ENCODE results near the gene IGF2BP2.
A peak's percentile ranks its signal among the peaks of the same experiment; 100 is the strongest.
"Not testable (repeated sequence)": the region's sequence is repeated elsewhere in the genome, so short reads cannot be mapped to it uniquely, and the experiment has no call there.

The IGF2BP2 gene

GRCh38 chr3:185846037-185846436 is 21.2 kb upstream of the IGF2BP2 start:
- H2BK120ac ChIP-seq (ENCODE audit: low read depth, low read length), result no peak overlapping the region
- no peak overlapping the region for H3K9ac ChIP-seq (ENCODE audit: low read length)
- no CpG with 5 or more reads among the region's 6 CpGs for WGBS (ENCODE audit: extremely low coverage, insufficient coverage, low lambda C conversion rate)

GRCh38 chr3:185844051-185844450 is 19.2 kb upstream of the IGF2BP2 start:
- no peaks in the 10 kb centered on the region for H3K36me3 ChIP-seq (ENCODE audit: control insufficient read depth, insufficient read depth, low read length)
- H3K27me3 ChIP-seq (ENCODE audit: insufficient read depth, low read length, poor library complexity), result no peaks in the 10 kb centered on the region
- H2BK120ac ChIP-seq (ENCODE audit: low read depth, low read length), result no peak overlapping the region
- no peaks in the 10 kb centered on the region for H3K79me2 ChIP-seq (ENCODE audit: control insufficient read depth, insufficient read depth, low read length)
- H3K4me3 ChIP-seq (ENCODE audit: low read length), result no peak overlapping the region
- H3K79me1 ChIP-seq (ENCODE audit: low read length), result no peaks in the 10 kb centered on the region
- no peak overlapping the region for H2BK15ac ChIP-seq (replicated peaks; ENCODE audit: low read depth)
- no peak overlapping the region for H3K18ac ChIP-seq (ENCODE audit: low read length)
- no peak overlapping the region for H2BK5ac ChIP-seq (ENCODE audit: low read length)
- WGBS (ENCODE audit: extremely low coverage, insufficient coverage, low lambda C conversion rate), result no CpG with 5 or more reads among the region's 3 CpGs
- no peak overlapping the region for H4K5ac ChIP-seq (ENCODE audit: low read length)
- no peaks in the 10 kb centered on the region for H3K4me1 ChIP-seq (ENCODE audit: control insufficient read depth, low read depth, low read length)
- H3K4ac ChIP-seq (ENCODE audit: low read depth, low read length), result no peak overlapping the region
- no peak for DNase-seq
- no peak overlapping the region for H3K56ac ChIP-seq (ENCODE audit: low read length)
- no peak overlapping the region for H2AK5ac ChIP-seq (ENCODE audit: low read length)
- no peak overlapping the region for H3K27ac ChIP-seq (ENCODE audit: low read depth, low read length)
- H3K4me2 ChIP-seq (ENCODE audit: low read length), result no peak overlapping the region
- H3K9ac ChIP-seq (ENCODE audit: low read length), result no peak overlapping the region
- H3K23ac ChIP-seq (ENCODE audit: low read length), result no peak overlapping the region
- H4K8ac ChIP-seq (ENCODE audit: low read depth, low read length), result no peak overlapping the region

More at GRCh38 chr3:185846037-185846436, 21.2 kb upstream of the IGF2BP2 start:
- H3K4me2 ChIP-seq (ENCODE audit: low read length), result no peak overlapping the region
- H4K8ac ChIP-seq (ENCODE audit: low read depth, low read length), result no peak overlapping the region
- H3K4ac ChIP-seq (ENCODE audit: low read depth, low read length), result no peak overlapping the region
- no peak overlapping the region for H2BK15ac ChIP-seq (replicated peaks; ENCODE audit: low read depth)
- H3K18ac ChIP-seq (ENCODE audit: low read length), result no peak overlapping the region
- no peak overlapping the region for H3K23ac ChIP-seq (ENCODE audit: low read length)
- no peak overlapping the region for H3K4me3 ChIP-seq (ENCODE audit: low read length)
- H3K27ac ChIP-seq (ENCODE audit: low read depth, low read length), result no peak overlapping the region
- H2BK5ac ChIP-seq (ENCODE audit: low read length), result no peak overlapping the region
- no peaks in the 10 kb centered on the region for H3K79me1 ChIP-seq (ENCODE audit: low read length)
- no peaks in the 10 kb centered on the region for H3K4me1 ChIP-seq (ENCODE audit: control insufficient read depth, low read depth, low read length)
- H3K56ac ChIP-seq (ENCODE audit: low read length), result no peak overlapping the region
- DNase-seq, result peak; percentile 70
- no peak overlapping the region for H2AK5ac ChIP-seq (ENCODE audit: low read length)
- H3K27me3 ChIP-seq (ENCODE audit: insufficient read depth, low read length, poor library complexity), result no peaks in the 10 kb centered on the region
- no peaks in the 10 kb centered on the region for H3K79me2 ChIP-seq (ENCODE audit: control insufficient read depth, insufficient read depth, low read length)
- no peaks in the 10 kb centered on the region for H3K36me3 ChIP-seq (ENCODE audit: control insufficient read depth, insufficient read depth, low read length)
- no peak overlapping the region for H4K5ac ChIP-seq (ENCODE audit: low read length)

GRCh38 chr3:185843635-185844034 is 18.8 kb upstream of the IGF2BP2 start:
- Histone ChIP-seq H4K8ac (ENCODE audit: low read depth, low read length) (no peak overlapping the region), H2BK120ac (ENCODE audit: low read depth, low read length) (no peak overlapping the region), H3K56ac (ENCODE audit: low read length) (no peak overlapping the region), H3K79me2 (ENCODE audit: control insufficient read depth, insufficient read depth, low read length) (no peaks in the 10 kb centered on the region), H3K23ac (ENCODE audit: low read length) (no peak overlapping the region), H3K4me3 (ENCODE audit: low read length) (no peak overlapping the region), H3K9ac (ENCODE audit: low read length) (no peak overlapping the region), H3K27me3 (ENCODE audit: insufficient read depth, low read length, poor library complexity) (no peaks in the 10 kb centered on the region), H3K4me2 (ENCODE audit: low read length) (no peak overlapping the region), H2AK5ac (ENCODE audit: low read length) (no peak overlapping the region), H3K79me1 (ENCODE audit: low read length) (no peaks in the 10 kb centered on the region), H3K4ac (ENCODE audit: low read depth, low read length) (no peak overlapping the region), H2BK15ac (replicated peaks; ENCODE audit: low read depth) (no peak overlapping the region), H4K5ac (ENCODE audit: low read length) (no peak overlapping the region), H3K18ac (ENCODE audit: low read length) (no peak overlapping the region), H3K27ac (ENCODE audit: low read depth, low read length) (no peak overlapping the region), H3K36me3 (ENCODE audit: control insufficient read depth, insufficient read depth, low read length) (no peaks in the 10 kb centered on the region), H2BK5ac (ENCODE audit: low read length) (no peak overlapping the region), H3K4me1 (ENCODE audit: control insufficient read depth, low read depth, low read length) (no peaks in the 10 kb centered on the region)
- WGBS (ENCODE audit: extremely low coverage, insufficient coverage, low lambda C conversion rate), result no CpG with 5 or more reads among the region's 2 CpGs
- DNase-seq, result no peak

DNA sequence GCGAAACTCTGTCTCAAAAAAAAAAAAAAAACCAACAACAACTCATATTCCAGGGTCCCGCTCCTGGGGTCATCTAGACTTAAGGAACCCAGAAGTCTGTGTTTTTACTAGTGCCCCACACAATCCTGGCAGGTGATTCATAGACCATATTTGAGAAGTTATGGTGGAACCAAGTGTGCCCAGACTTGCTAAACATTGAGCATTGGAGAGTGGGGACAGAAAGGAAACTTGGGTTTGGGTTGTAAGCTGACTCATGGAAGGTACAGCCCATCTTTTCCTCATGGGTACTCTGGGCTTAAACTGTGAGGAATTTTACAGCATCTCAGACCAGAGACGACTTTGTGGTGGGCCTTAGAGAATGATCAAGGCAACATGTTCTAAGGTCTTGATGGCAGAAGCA is 18.3 kb upstream of the IGF2BP2 start:
- no peak overlapping the region for H2BK120ac ChIP-seq (ENCODE audit: low read depth, low read length)
- no peak overlapping the region for H3K23ac ChIP-seq (ENCODE audit: low read length)
- H3K4ac ChIP-seq (ENCODE audit: low read depth, low read length), result no peak overlapping the region
- no peaks in the 10 kb centered on the region for H3K79me1 ChIP-seq (ENCODE audit: low read length)
- no peak overlapping the region for H2AK5ac ChIP-seq (ENCODE audit: low read length)
- H3K56ac ChIP-seq (ENCODE audit: low read length), result no peak overlapping the region
- no peak overlapping the region for H2BK5ac ChIP-seq (ENCODE audit: low read length)
- no peak overlapping the region for H3K4me3 ChIP-seq (ENCODE audit: low read length)
- no peaks in the 10 kb centered on the region for H3K4me1 ChIP-seq (ENCODE audit: control insufficient read depth, low read depth, low read length)
- no peak overlapping the region for H4K5ac ChIP-seq (ENCODE audit: low read length)
- H3K79me2 ChIP-seq (ENCODE audit: control insufficient read depth, insufficient read depth, low read length), result no peaks in the 10 kb centered on the region
- no peak overlapping the region for H4K8ac ChIP-seq (ENCODE audit: low read depth, low read length)
- H3K9ac ChIP-seq (ENCODE audit: low read length), result no peak overlapping the region
- no peaks in the 10 kb centered on the region for H3K27me3 ChIP-seq (ENCODE audit: insufficient read depth, low read length, poor library complexity)
- H3K27ac ChIP-seq (ENCODE audit: low read depth, low read length), result no peak overlapping the region
- H3K18ac ChIP-seq (ENCODE audit: low read length), result no peak overlapping the region
- no peaks in the 10 kb centered on the region for H3K36me3 ChIP-seq (ENCODE audit: control insufficient read depth, insufficient read depth, low read length)
- WGBS (ENCODE audit: extremely low coverage, insufficient coverage, low lambda C conversion rate), result no CpG with 5 or more reads among the region's 3 CpGs
- no peak overlapping the region for H2BK15ac ChIP-seq (replicated peaks; ENCODE audit: low read depth)
- DNase-seq, result no peak
- no peak overlapping the region for H3K4me2 ChIP-seq (ENCODE audit: low read length)

GRCh38 chr3:185842241-185842640 is 17.4 kb upstream of the IGF2BP2 start:
- Histone ChIP-seq H3K27ac (ENCODE audit: low read depth, low read length) (no peak overlapping the region), H3K36me3 (ENCODE audit: control insufficient read depth, insufficient read depth, low read length) (no peaks in the 10 kb centered on the region), H4K8ac (ENCODE audit: low read depth, low read length) (no peak overlapping the region), H3K79me1 (ENCODE audit: low read length) (no peaks in the 10 kb centered on the region), H3K4me3 (ENCODE audit: low read length) (no peak overlapping the region), H3K18ac (ENCODE audit: low read length) (no peak overlapping the region), H2BK120ac (ENCODE audit: low read depth, low read length) (no peak overlapping the region), H3K23ac (ENCODE audit: low read length) (no peak overlapping the region), H2AK5ac (ENCODE audit: low read length) (no peak overlapping the region), H2BK15ac (replicated peaks; ENCODE audit: low read depth) (no peak overlapping the region), H3K56ac (ENCODE audit: low read length) (no peak overlapping the region), H4K5ac (ENCODE audit: low read length) (no peak overlapping the region), H3K4me1 (ENCODE audit: control insufficient read depth, low read depth, low read length) (no peaks in the 10 kb centered on the region), H3K9ac (ENCODE audit: low read length) (no peak overlapping the region), H2BK5ac (ENCODE audit: low read length) (no peak overlapping the region), H3K4ac (ENCODE audit: low read depth, low read length) (no peak overlapping the region), H3K27me3 (ENCODE audit: insufficient read depth, low read length, poor library complexity) (no peaks in the 10 kb centered on the region), H3K79me2 (ENCODE audit: control insufficient read depth, insufficient read depth, low read length) (no peaks in the 10 kb centered on the region), H3K4me2 (ENCODE audit: low read length) (no peak overlapping the region)
- no CpG with 5 or more reads among the region's 4 CpGs for WGBS (ENCODE audit: extremely low coverage, insufficient coverage, low lambda C conversion rate)
- no peak for DNase-seq

- not testable (repeated sequence) for H3K18ac ChIP-seq (ENCODE audit: low read length); H3K79me1 ChIP-seq (ENCODE audit: low read length); H3K56ac ChIP-seq (ENCODE audit: low read length); H3K4me2 ChIP-seq (ENCODE audit: low read length); H3K4me1 ChIP-seq (ENCODE audit: control insufficient read depth, low read depth, low read length); H4K8ac ChIP-seq (ENCODE audit: low read depth, low read length); H3K36me3 ChIP-seq (ENCODE audit: control insufficient read depth, insufficient read depth, low read length); H2AK5ac ChIP-seq (ENCODE audit: low read length); H3K4me3 ChIP-seq (ENCODE audit: low read length); H3K27ac ChIP-seq (ENCODE audit: low read depth, low read length); H3K9ac ChIP-seq (ENCODE audit: low read length); H2BK15ac ChIP-seq (replicated peaks; ENCODE audit: low read depth); H4K5ac ChIP-seq (ENCODE audit: low read length); H3K79me2 ChIP-seq (ENCODE audit: control insufficient read depth, insufficient read depth, low read length); H3K4ac ChIP-seq (ENCODE audit: low read depth, low read length); DNase-seq; H3K27me3 ChIP-seq (ENCODE audit: insufficient read depth, low read length, poor library complexity); H2BK5ac ChIP-seq (ENCODE audit: low read length); H3K23ac ChIP-seq (ENCODE audit: low read length); H2BK120ac ChIP-seq (ENCODE audit: low read depth, low read length)
- WGBS (ENCODE audit: extremely low coverage, insufficient coverage, low lambda C conversion rate), result no CpG with 5 or more reads among the region's 4 CpGs
Observed at GRCh38 chr3:185838417-185838989, 13.7 kb upstream of the IGF2BP2 start.
